Prostate gland (tissue), 2 donors: Measurements from ENCODE around the gene GCH1.

Source experiments
- CTCF ChIP-seq, 4 experiments: fragments of 200-600 bp in 2 of 4; fragments of 450-650 bp in 2 of 4; sonication (generic) in 2 of 4; IDR thresholded peaks; 1 replicate in 3 of 4; 2 replicates in 1 of 4; pipeline ENCODE4 v1.5.1; 2016 to 2019; ENCODE audit warnings: antibody characterized with exemption in 4 of 4, mild to moderate bottlenecking in 2 of 4, moderate library complexity in 2 of 4
- POLR2A ChIP-seq: fragments of 450-650 bp; IDR thresholded peaks from one replicate; pipeline ENCODE4 v1.6.1; 2016; ENCODE audit warnings: antibody characterized with exemption, mild to moderate bottlenecking
- POLR2AphosphoS5 ChIP-seq: sonication (generic); formaldehyde crosslinking; IDR thresholded peaks from one replicate; pipeline ENCODE4 v1.6.1; 2017; ENCODE audit warnings: antibody characterized with exemption

- TF ChIP-seq POLR2A (no peak), POLR2AphosphoS5 (no peak), CTCF (IDR thresholded peaks at IDR 0.05) (no peak)
These were observed 30.4 kb upstream of the GCH1 start for GRCh38 chr14:54933006-54933405.
